ENCODE measurements around the gene TBL1XR1. TPM values are rescaled to one million over a fixed set of nuclear protein-coding genes. Genes with fewer than 3 reads are reported as not detected.

TBL1XR1 gene
- 100 to 1,000 TPM in 1 of 2 donors, 10 to 100 TPM in 1; 75.8 to 156 TPM for total RNA-seq

- intact Hi-C loops (cut with DNase I) = loop anchor here (1.0 to 10.0 kb wide), 6 partner anchors 95 to 1130 kb away; no protein-coding TSS in a partner anchor
- Histone ChIP-seq H3K27ac (peak within 1 kb of the TSS; percentile 97 to 99), H3K27me3 (replicated peaks; ENCODE audit: insufficient read depth) (no peaks in the 10 kb centered on the region), H3K36me3 (no peaks in the 10 kb centered on the region), H3K4me1 (replicated peaks) (no peaks in the 10 kb centered on the region), H3K4me3 (peak within 1 kb of the TSS; percentile 86 to 100), H3K9me3 (no peaks in the 10 kb centered on the region)
- DNase-seq (ENCODE audit: low spot score) = peak; percentile 91
- under 1% methylated on average over 53 of the region's 93 CpGs for WGBS
- TF ChIP-seq CTCF (IDR thresholded peaks at IDR 0.05) (no peak), POLR2A (IDR thresholded peaks at IDR 0.05) (no peak), POLR2AphosphoS5 (IDR thresholded peaks at IDR 0.05) (peak; percentile 69)
These were observed at the start of gene TBL1XR1 for GRCh38 chr3:177197041-177197726. Gene TBL1XR1 (minus strand): TSS chr3:177197482. CDS start chr3:177064977, 132,505 bp downstream.

DNA sequence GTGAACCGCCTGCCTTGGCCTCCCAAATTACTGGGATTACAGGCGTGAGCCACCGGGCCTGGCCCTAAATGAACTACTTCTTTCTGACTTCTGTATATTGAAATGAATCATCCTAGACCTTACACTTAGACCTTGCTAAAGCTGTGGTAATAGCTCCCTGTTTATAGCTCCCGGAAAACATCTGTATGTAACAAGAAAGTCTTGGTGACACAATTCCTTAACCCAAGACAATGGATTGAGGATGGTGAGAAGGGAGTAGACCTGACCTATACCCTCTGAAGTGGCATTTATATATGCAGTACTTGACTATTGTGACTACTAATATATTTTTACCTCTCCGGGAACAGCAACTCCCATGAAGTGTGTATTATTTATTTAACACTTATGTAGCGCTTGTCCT is 48.0 kb upstream of the TBL1XR1 start:
- 96% methylated on average over 6 of the region's 6 CpGs for WGBS
- Histone ChIP-seq H3K4me1 (replicated peaks) (no peaks in the 10 kb centered on the region), H3K9me3 (no peaks in the 10 kb centered on the region), H3K4me3 (no peak overlapping the region), H3K27ac (no peak overlapping the region), H3K36me3 (no peaks in the 10 kb centered on the region), H3K27me3 (replicated peaks; ENCODE audit: insufficient read depth) (no peaks in the 10 kb centered on the region)
- no peak for DNase-seq (ENCODE audit: low spot score)
- intact Hi-C loops (cut with DNase I) = no loop called here
- TF ChIP-seq CTCF (IDR thresholded peaks at IDR 0.05) (no peak), POLR2A (IDR thresholded peaks at IDR 0.05) (no peak)

GRCh38 chr3:177244606-177245005 is 47.3 kb upstream of the TBL1XR1 start:
- Histone ChIP-seq H3K4me1 (replicated peaks) (no peaks in the 10 kb centered on the region), H3K36me3 (no peaks in the 10 kb centered on the region), H3K27me3 (replicated peaks; ENCODE audit: insufficient read depth) (no peaks in the 10 kb centered on the region), H3K9me3 (no peaks in the 10 kb centered on the region), H3K4me3 (no peak overlapping the region), H3K27ac (no peak overlapping the region)
- no peak for TF ChIP-seq POLR2A (IDR thresholded peaks at IDR 0.05)
- no peak for TF ChIP-seq POLR2AphosphoS5 (IDR thresholded peaks at IDR 0.05)
- TF ChIP-seq CTCF (IDR thresholded peaks at IDR 0.05) = no peak
- no peak for DNase-seq (ENCODE audit: low spot score)
- intact Hi-C loops (cut with DNase I) = no loop called here
- WGBS = 96% methylated on average over 3 of the region's 3 CpGs

GRCh38 chr3:177238686-177239216 is 41.5 kb upstream of the TBL1XR1 start:
- WGBS = 82% methylated on average over 2 of the region's 2 CpGs
- H3K27me3 ChIP-seq (replicated peaks; ENCODE audit: insufficient read depth) = no peaks in the 10 kb centered on the region
- H3K4me1 ChIP-seq (replicated peaks) = no peaks in the 10 kb centered on the region
- no peak for TF ChIP-seq POLR2AphosphoS5 (IDR thresholded peaks at IDR 0.05)
- TF ChIP-seq CTCF (IDR thresholded peaks at IDR 0.05) = no peak
- TF ChIP-seq POLR2A (IDR thresholded peaks at IDR 0.05) = no peak
- no peak for DNase-seq (ENCODE audit: low spot score)
- H3K4me3 ChIP-seq = no peak overlapping the region
- H3K9me3 ChIP-seq = no peaks in the 10 kb centered on the region
- intact Hi-C loops (cut with DNase I) = no loop called here
- no peaks in the 10 kb centered on the region for H3K36me3 ChIP-seq
- no peak overlapping the region for H3K27ac ChIP-seq

DNA sequence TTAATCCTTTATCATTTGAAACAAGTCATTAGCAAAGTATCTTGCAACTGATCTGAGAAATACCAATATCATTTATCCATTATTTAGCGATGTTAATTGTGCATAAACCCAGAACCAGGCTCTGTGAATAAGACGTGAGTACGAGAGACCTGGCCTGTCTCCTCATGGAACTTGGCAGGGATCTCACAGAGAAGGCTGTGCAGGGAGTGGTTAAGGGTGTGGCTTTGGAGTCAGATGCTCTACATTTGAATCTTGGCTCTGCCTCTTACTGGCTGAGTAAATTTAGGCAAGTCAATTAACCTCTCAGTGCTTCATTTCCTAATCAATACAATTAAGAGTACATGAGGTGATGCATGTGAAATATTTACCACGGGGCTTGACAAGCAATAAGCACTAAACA is 39.9 kb upstream of the TBL1XR1 start:
- no peak overlapping the region for H3K4me3 ChIP-seq
- no peaks in the 10 kb centered on the region for H3K9me3 ChIP-seq
- H3K4me1 ChIP-seq (replicated peaks) = no peaks in the 10 kb centered on the region
- H3K27me3 ChIP-seq (replicated peaks; ENCODE audit: insufficient read depth) = no peaks in the 10 kb centered on the region
- no peak overlapping the region for H3K27ac ChIP-seq
- no peak for TF ChIP-seq CTCF (IDR thresholded peaks at IDR 0.05)
- no peak for TF ChIP-seq POLR2AphosphoS5 (IDR thresholded peaks at IDR 0.05)
- TF ChIP-seq POLR2A (IDR thresholded peaks at IDR 0.05) = no peak
- no peaks in the 10 kb centered on the region for H3K36me3 ChIP-seq
- no peak for DNase-seq (ENCODE audit: low spot score)
- WGBS = 81% methylated on average over 4 of the region's 4 CpGs
- intact Hi-C loops (cut with DNase I) = no loop called here

Measured in prostate gland (tissue), 2 donors.